HepG2 (cell line): Measurements from ENCODE around the gene ACTL6A.

Experiments used
- CENPBD1 ChIP-seq: sonication (generic); formaldehyde crosslinking; IDR thresholded peaks from 2 replicates; pipeline ENCODE4 v1.8.0; 2022; ENCODE audit warnings: missing genetic modification reagents, low read depth, mild to moderate bottlenecking, borderline replicate concordance
- EP300 ChIP-seq, 3 experiments: sonication (generic) in 1 of 3; formaldehyde crosslinking in 1 of 3; IDR thresholded peaks; 2 replicates each; pipeline versions ENCODE4 v1.5.1 to v1.6.1; 2011 to 2020; ENCODE audit warnings: low read depth in 2 of 3, low read length in 2 of 3, borderline replicate concordance in 1 of 3, improper control_type of control experiment in 1 of 3, mild to moderate bottlenecking in 1 of 3, missing genetic modification reagents in 1 of 3, moderate library complexity in 1 of 3
- KDM5A ChIP-seq: fragments of 200-600 bp; sonication (generic); IDR thresholded peaks from 2 replicates; pipeline ENCODE4 v1.7.0; 2018; ENCODE audit warnings: antibody characterized with exemption, mild to moderate bottlenecking, low read length, borderline replicate concordance
- MAFK ChIP-seq, 2 experiments: IDR thresholded peaks in 1 of 2; conservative IDR thresholded peaks in 1 of 2; 2 replicates each; pipeline ENCODE4 v1.6.1; 2011; ENCODE audit warnings: improper control_type of control experiment in 2 of 2, low read length in 2 of 2
- ZNF460 ChIP-seq: sonication (generic); formaldehyde crosslinking; IDR thresholded peaks from 2 replicates; pipeline ENCODE4 v1.5.1; 2020; ENCODE audit warnings: missing genetic modification reagents, mild to moderate bottlenecking, borderline replicate concordance
- ZNF768 ChIP-seq: sonication (generic); formaldehyde crosslinking; IDR thresholded peaks from 2 replicates; pipeline ENCODE4 v1.4.0; 2020; ENCODE audit warnings: missing genetic modification reagents
- TF ChIP-seq, protein P1 (sequence below): sonication (generic); formaldehyde crosslinking; IDR thresholded peaks from 2 replicates; pipeline ENCODE4 v1.5.0; 2020; ENCODE audit warnings: missing genetic modification reagents

GRCh38 chr3:179622023-179622422 is 59.3 kb downstream of the ACTL6A start:
- TF ChIP-seq, protein P1, sequence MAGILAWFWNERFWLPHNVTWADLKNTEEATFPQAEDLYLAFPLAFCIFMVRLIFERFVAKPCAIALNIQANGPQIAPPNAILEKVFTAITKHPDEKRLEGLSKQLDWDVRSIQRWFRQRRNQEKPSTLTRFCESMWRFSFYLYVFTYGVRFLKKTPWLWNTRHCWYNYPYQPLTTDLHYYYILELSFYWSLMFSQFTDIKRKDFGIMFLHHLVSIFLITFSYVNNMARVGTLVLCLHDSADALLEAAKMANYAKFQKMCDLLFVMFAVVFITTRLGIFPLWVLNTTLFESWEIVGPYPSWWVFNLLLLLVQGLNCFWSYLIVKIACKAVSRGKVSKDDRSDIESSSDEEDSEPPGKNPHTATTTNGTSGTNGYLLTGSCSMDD (CRISPR knock-in tag): no peak
- TF ChIP-seq EP300 (IDR thresholded peaks at IDR 0.05; ENCODE audit: low read depth in 2 of 2, low read length in 2 of 2) (no peak), EP300 (CRISPR knock-in tag; IDR thresholded peaks at IDR 0.05; ENCODE audit: borderline replicate concordance) (no peak), MAFK (conservative IDR thresholded peaks at IDR 0.05 in 1 of 2, IDR thresholded peaks at IDR 0.05 in 1 of 2; ENCODE audit: low read length in 2 of 2) (no peak), ZNF768 (CRISPR knock-in tag) (no peak), ZNF460 (CRISPR knock-in tag) (no peak), CENPBD1 (CRISPR knock-in tag) (no peak), KDM5A (no peak)
